Measurements from ENCODE around the gene HOXA3. TPM values are rescaled to one million over a fixed set of nuclear protein-coding genes. Genes with fewer than 3 reads are reported as not detected.

HOXA3 gene
- total and polyA plus RNA-seq, 2 experiments from 2014 or later, result 0.83 to 4.1 TPM

GRCh38 chr7:27186668-27187474 lies 34.5 kb upstream of the HOXA3 start:
- no peak for DNase-seq (ENCODE audit: low spot score)
- Histone ChIP-seq H3K4me1 (ENCODE audit: insufficient read depth) (peaks cover 39% of the 10 kb centered on the region), H3K9me2 (replicated peaks; ENCODE audit: insufficient read depth) (no peaks in the 10 kb centered on the region), H3K79me2 (peaks cover 95% of the 10 kb centered on the region), H3K4me2 (peak overlapping the region; percentile 96), H3K36me3 (replicated peaks; ENCODE audit: insufficient read depth, low read depth) (no peaks in the 10 kb centered on the region), H3K27ac (peak overlapping the region; percentile 97), H2AFZ (no peak overlapping the region), H3K9me3 (ENCODE audit: low read depth) (no peaks in the 10 kb centered on the region), H4K20me1 (ENCODE audit: insufficient read depth, poor library complexity, severe bottlenecking) (no peaks in the 10 kb centered on the region), H3K4me3 (peak overlapping the region; percentile 46), H3K27me3 (peaks cover 97% of the 10 kb centered on the region)
- no peak for TF ChIP-seq CTCF (IDR thresholded peaks at IDR 0.05; ENCODE audit: poor library complexity)
- TF ChIP-seq EZH2phosphoT487 (IDR thresholded peaks at IDR 0.05; ENCODE audit: low read depth, severe bottlenecking, unreplicated experiment), result peak; percentile 9
- 33% methylated on average over 4 of the region's 4 CpGs for WGBS (ENCODE audit: low lambda C conversion rate, missing lambda C conversion rate)

GRCh38 chr7:27185854-27186667 lies 33.7 kb upstream of the HOXA3 start:
- H4K20me1 ChIP-seq (ENCODE audit: insufficient read depth, poor library complexity, severe bottlenecking), result no peaks in the 10 kb centered on the region
- H2AFZ ChIP-seq, result peak overlapping the region; percentile 4
- 3% methylated on average over 24 of the region's 24 CpGs for WGBS (ENCODE audit: low lambda C conversion rate, missing lambda C conversion rate)
- H3K79me2 ChIP-seq, result peaks cover 94% of the 10 kb centered on the region
- DNase-seq (ENCODE audit: low spot score), result no peak
- peak overlapping the region; percentile 46 for H3K4me3 ChIP-seq
- peaks cover 39% of the 10 kb centered on the region for H3K4me1 ChIP-seq (ENCODE audit: insufficient read depth)
- peaks cover 94% of the 10 kb centered on the region for H3K27me3 ChIP-seq
- H3K9me3 ChIP-seq (ENCODE audit: low read depth), result no peaks in the 10 kb centered on the region
- H3K4me2 ChIP-seq, result peak overlapping the region; percentile 96
- H3K27ac ChIP-seq, result peak overlapping the region; percentile 97
- no peaks in the 10 kb centered on the region for H3K36me3 ChIP-seq (replicated peaks; ENCODE audit: insufficient read depth, low read depth)
- TF ChIP-seq EZH2 (IDR thresholded peaks at IDR 0.05; ENCODE audit: borderline replicate concordance) (peak; percentile 60), EZH2phosphoT487 (IDR thresholded peaks at IDR 0.05; ENCODE audit: low read depth, severe bottlenecking, unreplicated experiment) (peak; percentile 10), CTCF (IDR thresholded peaks at IDR 0.05; ENCODE audit: poor library complexity) (no peak)
- H3K9me2 ChIP-seq (replicated peaks; ENCODE audit: insufficient read depth), result no peaks in the 10 kb centered on the region

DNA sequence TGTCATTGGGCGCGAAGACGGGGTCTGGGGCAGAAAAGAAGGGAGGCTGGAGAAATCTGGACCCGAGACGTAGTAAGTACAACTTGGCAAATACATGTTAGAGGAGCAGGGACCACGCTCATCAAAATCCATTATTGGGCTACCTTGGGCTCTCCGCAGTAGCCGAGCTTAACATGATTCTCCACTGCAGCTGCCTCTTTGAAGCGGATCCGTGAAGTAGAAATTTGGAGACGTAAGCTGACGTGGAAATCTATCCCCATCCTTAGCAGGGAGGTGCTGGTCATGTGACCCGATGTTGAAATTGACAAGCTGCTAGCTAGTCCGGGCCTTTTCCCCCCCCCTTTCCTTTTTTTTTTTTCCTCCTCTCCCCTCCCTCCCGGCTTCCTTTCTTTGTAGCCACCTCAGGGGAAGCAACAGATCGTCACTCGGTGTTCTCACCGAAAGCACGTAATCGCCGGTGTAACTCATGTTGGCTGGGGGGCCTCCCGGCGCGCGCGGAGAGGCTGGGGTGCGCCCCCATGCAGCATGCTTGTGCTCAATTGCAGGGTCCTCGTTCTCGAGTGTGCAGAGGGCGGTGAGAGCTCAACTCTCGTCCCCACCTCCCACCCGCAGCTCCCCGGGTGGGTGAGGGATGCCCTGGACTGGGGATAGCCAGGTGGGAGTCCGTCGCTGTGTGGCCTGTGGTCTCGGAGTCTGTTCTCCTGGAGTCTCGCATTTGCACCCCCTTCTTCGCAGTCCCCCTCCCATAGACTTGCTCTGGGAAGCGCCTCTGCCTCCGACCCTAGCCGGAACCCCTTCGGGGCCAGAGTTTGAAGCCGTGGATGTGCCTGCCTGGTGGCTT lies 32.9 kb upstream of the HOXA3 start, which contains the start of gene HOXA11:
Gene HOXA11 (minus strand): TSS at position 220 of the 841 bp plus-strand sequence. CDS start 88 bp downstream, at position 132.
- no peaks in the 10 kb centered on the region for H4K20me1 ChIP-seq (ENCODE audit: insufficient read depth, poor library complexity, severe bottlenecking)
- H3K9me2 ChIP-seq (replicated peaks; ENCODE audit: insufficient read depth), result no peaks in the 10 kb centered on the region
- H3K9me3 ChIP-seq (ENCODE audit: low read depth), result no peaks in the 10 kb centered on the region
- WGBS (ENCODE audit: low lambda C conversion rate, missing lambda C conversion rate), result 5% methylated on average over 42 of the region's 43 CpGs
- peaks cover 39% of the 10 kb centered on the region for H3K4me1 ChIP-seq (ENCODE audit: insufficient read depth)
- H3K79me2 ChIP-seq, result peaks cover 91% of the 10 kb centered on the region
- no peaks in the 10 kb centered on the region for H3K36me3 ChIP-seq (replicated peaks; ENCODE audit: insufficient read depth, low read depth)
- DNase-seq (ENCODE audit: low spot score), result peak; percentile 85
- peak within 1 kb of the TSS; percentile 96 for H3K4me2 ChIP-seq
- H3K27me3 ChIP-seq, result peaks cover 94% of the 10 kb centered on the region
- H2AFZ ChIP-seq, result peak within 1 kb of the TSS; percentile 57
- H3K27ac ChIP-seq, result peak within 1 kb of the TSS; percentile 97
- peak within 1 kb of the TSS; percentile 77 for H3K4me3 ChIP-seq
- TF ChIP-seq CTCF (IDR thresholded peaks at IDR 0.05; ENCODE audit: poor library complexity) (no peak), EZH2phosphoT487 (IDR thresholded peaks at IDR 0.05; ENCODE audit: low read depth, severe bottlenecking, unreplicated experiment) (no peak), EZH2 (IDR thresholded peaks at IDR 0.05; ENCODE audit: borderline replicate concordance) (no peak)

All from hepatocyte (in vitro differentiated cells).